ENCODE measurements around the gene MYOD1.

MYOD1 gene

DNA sequence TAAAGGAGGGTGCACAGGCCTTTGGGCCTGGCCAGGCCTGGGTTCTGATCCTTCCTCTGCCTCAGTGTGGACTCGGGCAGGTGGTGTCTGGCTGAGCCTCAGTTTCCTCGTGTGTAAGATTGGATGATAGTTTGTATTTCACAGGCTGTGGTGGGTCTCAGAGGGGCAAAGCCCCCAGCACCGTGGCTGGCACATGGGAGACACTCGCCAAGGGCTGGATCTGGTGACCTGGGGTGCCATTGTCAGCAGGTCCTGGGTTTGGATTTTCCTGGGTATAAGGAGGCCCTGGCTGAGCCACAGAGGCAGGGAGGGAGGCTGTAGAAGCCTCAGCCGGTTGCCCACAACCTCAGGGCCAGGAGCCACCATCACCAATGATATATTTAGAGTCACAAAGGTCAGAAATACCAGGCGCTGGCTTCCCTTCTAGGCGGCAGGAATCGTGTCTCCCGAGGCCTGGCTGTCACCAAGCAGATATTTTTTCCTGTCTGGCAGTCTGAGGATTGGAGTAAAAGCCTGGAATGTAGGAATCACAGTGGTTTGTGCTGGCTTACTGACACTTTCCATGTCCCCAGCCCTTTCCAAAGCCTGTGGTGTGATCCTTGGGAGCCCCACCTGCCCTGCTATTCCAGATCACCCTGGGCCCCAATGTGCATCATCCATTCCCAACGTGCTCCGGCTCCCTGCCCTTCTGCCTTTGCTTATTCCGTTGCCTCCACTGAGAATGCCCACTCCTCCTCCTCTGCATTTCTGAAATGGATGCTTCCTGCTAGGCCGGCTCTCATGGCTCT, 30.8 kb downstream of the MYOD1 start:
- DNase-seq (ENCODE audit: low read depth, low spot score): no peak

DNA sequence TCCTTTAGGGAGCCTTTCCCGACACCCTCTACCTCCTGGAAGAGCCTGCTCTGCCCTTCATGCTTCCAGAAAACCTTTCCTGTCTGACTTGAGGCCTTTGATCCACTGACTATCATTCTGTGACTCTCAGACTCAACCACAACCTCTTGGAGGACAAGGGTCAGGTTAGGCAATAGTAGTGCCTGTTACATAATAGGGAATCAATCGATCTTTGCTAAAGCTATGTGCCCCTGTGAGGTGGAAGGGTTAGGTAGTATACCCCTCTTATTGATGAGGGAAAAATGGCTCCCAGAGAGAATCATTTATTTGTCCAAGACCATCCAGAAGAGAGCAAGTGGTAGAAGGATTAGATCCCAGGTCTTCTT, 31.4 kb downstream of the MYOD1 start:
- no peak for DNase-seq (ENCODE audit: low read depth, low spot score)

DNA sequence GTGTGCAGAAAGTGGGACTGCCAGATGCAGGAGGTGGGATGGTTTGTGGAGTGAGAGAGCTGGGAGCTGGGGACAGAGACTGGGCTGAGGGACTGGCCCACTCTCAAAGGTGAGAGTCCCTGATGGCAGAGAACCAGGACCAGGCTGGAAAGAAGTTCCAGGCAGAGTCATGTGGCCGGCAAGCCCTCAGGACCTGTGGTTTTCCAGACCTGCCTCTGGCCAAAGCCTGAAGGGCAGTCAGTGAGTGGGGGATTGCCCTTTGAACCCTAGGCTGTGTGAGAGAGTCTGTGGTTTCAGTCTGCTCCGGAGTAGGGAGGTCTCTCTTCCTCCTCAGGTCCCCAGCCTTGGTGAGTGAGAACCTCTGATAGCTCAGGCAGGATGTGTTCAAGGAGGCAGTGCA, 32.2 kb downstream of the MYOD1 start:
- DNase-seq (ENCODE audit: low read depth, low spot score): no peak

DNA sequence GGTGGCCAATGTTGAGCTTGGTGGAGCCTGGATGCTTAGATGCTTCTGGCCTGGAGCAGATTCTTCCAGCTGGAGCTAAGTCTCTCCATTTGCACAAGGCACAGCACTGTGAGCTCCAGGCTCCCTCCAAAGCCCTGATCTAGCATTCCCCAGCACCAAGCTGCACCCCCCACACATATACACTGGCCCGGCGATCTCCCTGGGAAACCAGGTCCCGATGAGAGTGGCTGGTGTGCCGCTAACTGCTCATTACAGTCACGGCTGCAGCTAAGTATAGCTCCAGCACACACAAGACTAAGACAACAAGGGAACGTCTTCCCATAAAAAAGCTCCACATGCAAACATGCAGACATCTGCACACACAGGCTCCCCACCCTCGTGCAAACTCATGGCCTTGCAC, 32.8 kb downstream of the MYOD1 start:
- DNase-seq (ENCODE audit: low read depth, low spot score): no peak

DNA sequence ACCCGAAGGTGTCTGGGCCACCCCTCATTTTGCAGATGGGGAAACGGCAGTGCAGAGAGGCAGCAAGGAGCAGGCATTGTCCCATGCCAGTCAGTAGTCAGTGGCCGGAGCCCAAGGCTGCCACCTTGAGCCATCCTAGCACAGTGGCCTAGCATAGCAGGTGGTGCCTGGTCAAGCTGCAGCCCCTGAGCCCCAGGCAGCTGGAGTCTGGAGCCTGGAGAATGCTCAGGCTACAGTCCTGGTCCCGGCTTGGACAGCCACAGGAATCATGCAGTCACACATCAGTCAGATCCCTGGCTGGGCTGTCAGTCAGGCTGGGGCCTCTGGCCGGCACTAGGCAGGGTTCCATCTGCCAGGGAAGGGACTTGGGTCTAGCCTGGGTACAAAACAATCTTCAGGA, 33.8 kb downstream of the MYOD1 start:
- no peak for DNase-seq (ENCODE audit: low read depth, low spot score)

DNA sequence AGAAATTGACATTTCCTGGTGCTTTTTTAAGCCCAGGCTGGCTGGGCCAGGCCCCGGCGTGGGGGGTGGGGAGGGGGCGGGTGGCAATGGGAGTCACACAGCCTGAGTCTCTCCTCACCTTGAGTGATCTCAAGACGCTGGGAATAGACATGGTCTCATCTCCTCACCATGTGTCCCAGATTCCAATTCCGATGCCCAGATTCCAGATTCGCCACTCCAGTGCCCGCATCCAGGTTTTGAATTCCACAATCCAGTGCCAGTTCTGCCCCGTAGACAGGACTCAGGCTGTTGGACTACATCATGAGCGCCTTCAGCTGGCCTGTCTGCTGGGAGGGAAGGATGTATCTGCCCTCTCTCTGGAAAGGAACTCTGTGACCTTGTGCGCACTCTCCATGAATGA, 34.3 kb downstream of the MYOD1 start:
- no peak for DNase-seq (ENCODE audit: low read depth, low spot score)

DNA sequence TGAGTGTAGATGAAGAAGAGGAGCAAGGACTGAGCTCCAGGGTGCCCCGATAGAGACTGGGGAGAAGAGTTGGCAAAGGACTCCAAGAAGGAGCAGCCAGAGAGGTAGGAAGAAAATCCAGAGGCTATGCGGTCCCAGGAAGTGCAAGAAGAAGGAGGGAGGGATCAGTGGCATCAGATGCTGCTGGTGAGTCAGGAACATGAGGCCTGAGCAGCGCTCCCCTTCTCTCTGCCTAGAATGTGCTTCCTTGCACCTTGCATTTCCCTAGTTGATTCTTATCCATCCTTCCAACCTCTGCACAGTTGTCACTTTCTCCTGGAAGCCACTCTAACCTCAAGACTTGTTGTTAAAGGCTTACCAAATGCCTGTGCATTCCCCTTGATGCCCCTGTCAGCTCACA, 36.5 kb downstream of the MYOD1 start:
- DNase-seq (ENCODE audit: low read depth, low spot score): no peak

DNA sequence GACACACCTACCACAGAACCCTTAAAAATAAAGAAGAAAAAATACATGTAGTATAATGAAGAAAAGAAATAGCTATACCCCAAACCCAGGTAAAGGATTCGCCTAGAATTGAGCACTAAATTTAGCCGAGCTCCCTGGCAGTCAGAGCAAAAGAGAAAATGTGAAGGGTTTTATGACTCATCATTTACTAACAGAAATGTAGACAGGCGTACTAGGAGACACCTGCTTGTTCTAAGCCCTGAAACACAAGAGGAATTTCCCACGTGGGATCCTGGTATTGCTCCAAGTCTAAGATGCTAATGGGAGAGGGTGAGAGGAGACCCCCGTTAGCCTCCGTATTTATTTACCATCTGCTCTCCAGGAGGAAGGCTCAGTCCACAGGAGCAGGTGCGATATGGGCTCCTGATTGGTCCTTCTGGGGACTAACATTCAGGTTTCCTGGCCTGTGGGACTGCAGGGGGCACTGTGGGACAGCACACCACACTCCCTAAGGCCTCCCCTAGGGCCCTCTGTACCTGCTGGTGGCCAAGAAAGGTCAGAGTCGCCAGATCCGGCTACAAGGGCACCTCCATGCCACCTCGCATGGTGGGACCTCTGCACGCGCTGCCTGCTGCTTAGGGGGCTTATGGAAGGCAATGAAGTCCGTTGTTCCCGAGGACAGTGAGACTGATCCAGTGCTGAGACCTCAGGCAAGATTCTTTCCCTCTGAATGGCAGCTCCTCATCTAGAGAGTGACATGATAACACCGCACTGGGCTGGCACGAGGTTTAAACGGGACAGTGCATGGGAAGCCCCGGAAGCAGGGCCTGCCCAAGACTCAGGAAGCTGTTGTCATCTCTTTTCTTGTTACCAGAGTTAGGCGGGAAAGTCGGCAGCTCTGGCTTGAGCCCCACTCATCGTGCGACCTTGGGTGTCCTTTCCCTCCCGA, 41.0 kb downstream of the MYOD1 start:
- peak; percentile 57 for DNase-seq (ENCODE audit: low read depth, low spot score)

DNA sequence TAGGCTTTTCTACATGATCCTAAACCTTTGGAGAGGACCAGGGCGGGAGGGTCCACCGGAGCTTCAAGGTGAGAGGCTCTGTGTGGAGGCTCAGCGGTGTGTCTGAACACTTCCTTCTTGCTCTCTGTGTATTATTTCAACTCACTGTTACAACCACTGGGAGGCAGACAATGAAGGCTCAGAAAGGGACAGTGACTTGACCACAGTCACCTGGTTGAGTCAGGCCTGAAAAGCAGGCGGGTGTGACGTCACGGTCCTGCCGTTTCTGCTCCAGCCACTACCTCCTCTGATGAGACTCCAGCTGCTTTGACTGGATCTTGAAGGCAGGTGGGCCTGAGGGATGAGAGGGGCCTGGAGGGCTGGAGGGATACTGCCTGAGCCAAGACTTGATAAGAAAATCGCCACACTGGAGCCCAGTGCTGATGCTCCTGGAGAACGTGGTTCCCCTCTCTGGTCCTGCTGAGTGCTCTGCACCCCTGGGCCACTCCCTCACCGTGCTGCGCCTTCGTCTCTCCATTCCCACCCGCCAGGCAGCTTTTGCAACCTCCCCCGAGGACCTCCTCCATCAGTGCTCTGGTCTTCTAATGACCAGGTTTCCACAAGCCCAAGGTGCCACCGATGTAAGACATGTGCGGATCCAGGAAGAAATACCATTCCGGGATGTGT, 43.1 kb downstream of the MYOD1 start:
- no peak for DNase-seq (ENCODE audit: low read depth, low spot score)

DNA sequence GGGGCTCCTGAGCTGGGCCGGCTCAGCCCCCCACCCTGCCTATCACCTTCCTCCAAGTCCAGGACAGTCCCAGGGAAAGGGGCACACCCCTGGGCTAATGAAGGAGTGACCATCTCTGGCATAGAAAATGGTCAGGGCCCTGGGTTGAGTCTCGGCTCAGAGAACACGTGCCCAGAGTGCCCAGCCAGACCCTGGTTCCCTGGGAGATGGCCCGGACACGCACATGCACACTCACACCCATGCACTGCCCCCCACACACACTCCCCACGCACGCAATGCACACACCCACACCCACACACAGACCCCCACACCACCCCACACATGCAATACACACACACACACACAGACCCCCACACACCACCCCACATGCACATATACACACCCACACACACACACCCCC, 43.9 kb downstream of the MYOD1 start:
- DNase-seq (ENCODE audit: low read depth, low spot score): no peak

DNA sequence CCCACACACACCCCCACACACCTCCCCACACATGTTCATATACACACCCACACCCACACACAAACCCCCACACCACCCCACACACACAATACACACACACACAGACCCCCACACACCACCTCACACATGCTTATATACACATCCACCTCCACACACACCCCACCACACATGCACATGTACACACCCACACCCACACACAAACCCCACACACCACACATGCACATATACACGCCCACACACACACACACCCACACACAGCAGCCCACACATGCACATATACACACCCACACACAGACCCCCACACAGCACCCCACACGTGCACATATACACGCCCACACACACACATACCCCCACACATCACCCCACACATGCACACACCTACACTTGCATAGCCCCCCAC, 44.3 kb downstream of the MYOD1 start:
- no peak for DNase-seq (ENCODE audit: low read depth, low spot score)

DNA sequence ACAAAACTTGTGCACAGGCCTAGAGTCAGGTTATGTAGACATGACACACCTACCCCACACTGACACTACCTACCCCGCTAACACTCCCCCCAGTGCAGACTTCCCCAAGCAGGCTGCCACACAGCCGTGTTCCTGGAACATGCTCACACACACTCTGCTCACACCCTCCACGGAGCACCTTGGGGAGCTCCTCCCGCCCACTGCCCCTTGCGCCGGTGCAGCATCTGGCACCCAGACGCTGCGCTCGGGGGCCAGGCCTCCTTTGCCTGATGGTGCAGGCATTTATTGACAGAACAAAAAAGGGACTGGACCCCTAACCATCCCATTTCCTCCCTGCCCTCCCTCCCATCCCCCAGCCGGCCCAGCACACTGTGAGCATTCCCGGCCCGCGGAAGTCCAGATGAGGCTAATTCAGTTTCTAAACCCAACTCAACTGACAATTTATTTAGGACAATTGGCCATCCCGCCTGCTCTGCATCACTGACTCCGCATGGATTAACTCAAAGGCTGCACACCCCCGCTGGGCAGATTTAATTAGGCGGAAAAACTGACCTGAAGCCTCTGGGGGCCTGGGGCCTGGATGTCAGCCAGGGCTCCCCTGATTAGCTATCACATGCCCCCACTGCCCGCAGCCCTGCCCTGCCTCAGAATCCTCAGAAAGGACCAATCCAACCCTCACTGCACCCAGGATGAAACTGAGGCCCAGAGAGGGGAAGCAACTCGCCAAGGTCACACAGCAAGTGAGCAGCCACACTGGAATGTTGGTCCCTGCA, 45.3 kb downstream of the MYOD1 start:
- DNase-seq (ENCODE audit: low read depth, low spot score): no peak

DNA sequence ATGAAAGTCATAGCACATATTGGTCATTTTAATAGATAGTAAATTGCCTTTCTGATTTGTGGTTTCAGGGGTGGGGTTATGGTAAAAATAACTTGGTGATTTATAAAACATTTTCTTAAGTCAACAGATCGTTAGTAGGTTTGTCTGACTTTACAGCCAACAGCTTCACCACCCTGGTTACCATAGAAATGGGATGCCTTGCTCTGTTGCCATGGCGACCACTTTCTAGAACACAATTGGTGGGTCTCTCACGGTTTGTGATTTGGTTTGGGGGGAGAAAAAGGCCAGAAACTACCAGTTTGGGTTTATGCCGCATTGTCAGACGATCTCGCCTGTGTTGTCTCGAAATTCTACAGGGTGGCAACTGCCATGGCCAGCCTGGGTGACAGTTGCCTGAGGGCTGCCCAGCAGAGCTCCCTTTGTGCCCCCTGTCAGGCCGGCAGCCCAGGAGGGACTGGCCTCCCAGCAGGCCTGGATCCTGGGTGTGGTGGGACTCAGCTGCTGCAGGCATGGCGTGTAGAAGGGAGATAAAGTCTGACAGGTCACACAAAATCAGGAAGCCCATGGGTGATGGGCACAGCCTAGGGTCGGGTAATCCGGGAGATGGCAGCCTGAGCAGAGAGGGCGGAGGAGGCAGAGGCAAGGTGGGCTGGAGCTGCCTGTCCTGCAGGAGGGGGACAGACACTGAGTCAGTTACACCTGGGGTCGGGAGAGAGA, 46.1 kb downstream of the MYOD1 start:
- DNase-seq (ENCODE audit: low read depth, low spot score): no peak

DNA sequence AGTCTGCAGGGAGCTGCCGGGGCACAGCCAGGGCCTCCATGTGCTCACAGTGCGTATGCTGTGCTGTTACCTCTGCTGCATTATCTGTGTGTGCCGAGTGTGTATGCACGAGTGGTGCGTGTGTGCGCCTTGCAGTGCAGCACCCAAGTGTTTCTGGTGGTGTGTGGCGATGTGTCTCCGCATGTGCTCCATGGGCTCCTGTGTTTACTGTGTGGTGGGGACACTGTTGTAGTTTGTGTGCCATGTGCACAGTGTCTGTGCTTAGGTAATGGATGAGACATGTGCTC, 46.6 kb downstream of the MYOD1 start:
- DNase-seq (ENCODE audit: low read depth, low spot score): no peak

DNA sequence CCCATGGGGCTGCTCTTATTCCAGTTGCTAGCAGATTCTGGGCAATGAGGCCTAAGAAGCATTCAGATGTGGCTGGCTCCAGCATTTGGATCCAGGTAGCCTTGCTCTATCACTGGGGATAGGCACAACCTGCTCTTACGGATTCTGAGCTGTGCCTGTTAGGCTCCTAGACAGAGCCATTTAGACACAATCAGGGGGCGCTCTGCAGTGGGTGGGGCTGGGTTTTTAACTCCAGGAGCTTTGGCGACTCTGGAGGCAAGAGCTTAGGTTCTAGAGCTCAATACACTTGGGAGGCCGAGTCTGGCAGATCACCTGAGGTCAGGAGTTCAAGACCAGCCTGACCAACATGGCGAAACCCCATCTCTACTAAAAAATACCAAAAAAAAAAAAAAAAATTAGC, 47.2 kb downstream of the MYOD1 start:
- no peak for DNase-seq (ENCODE audit: low read depth, low spot score)

DNA sequence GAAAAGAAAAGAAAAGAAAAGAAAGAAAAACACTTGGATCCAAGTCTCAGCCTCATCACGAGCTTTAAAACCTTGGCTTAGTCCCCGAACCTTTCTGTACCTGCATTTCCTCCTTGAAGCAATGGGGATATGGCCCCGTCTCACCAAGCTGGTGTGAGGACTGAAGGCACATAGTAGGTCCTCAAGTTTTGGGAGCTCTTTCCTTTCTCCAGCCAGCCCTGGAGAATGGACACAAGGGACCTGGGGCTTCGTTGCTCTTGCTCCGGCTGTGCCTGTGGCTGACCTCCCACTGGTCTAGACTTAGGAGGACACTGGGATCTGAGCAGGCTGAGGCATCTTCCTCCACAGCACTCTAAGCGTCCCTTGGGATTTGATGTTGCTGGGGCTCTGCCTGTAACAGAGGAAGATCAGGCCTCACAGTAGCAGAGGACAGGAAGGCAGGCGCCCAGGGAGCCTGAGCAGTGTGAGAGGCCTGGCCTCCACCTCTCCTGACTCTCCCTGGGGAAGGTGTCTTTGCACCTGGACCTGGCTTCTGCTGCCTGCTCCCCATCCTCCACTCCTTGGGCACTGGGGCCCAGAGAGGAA, 48.0 kb downstream of the MYOD1 start:
- DNase-seq (ENCODE audit: low read depth, low spot score): no peak

DNA sequence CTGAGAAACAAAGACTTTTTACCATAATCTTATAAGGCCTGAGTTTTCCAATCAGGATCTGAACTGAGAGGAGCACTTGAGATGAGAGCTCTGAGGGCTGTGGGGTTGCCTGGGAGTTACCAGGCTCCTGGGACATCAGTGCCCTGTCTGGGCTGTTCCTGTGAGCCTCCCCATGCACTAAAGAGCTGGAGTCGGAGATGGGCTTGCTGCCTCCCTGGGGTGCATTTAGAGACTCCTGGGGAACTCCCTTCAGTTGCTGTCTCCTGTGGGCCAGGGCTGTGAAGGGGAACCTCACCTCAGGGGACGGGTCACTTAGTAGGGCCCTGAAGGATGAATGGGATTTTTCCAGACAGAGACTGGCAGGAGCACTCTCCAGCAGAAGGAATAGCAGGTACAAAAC, 48.5 kb downstream of the MYOD1 start:
- no peak for DNase-seq (ENCODE audit: low read depth, low spot score)

DNA sequence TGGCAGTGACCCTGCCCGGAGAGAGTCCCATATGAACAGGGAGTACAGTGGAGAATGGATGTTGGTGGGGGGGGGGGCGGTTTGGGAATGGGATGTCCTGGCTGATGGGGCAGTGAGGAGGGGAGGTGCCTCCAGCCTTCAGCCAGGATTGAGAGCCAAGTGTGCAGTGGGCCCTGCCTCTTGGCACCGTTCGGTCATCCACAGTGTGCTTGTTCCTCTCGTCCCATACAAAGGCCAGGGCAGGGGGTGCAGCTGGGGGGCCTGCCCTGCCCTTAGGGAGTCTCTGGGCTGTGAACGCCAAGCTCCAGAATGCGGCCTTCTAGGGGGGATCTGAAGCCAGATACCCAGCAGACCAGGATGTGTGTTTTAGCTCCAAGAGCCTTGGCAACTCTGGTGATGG, 49.2 kb downstream of the MYOD1 start:
- DNase-seq (ENCODE audit: low read depth, low spot score): no peak

DNA sequence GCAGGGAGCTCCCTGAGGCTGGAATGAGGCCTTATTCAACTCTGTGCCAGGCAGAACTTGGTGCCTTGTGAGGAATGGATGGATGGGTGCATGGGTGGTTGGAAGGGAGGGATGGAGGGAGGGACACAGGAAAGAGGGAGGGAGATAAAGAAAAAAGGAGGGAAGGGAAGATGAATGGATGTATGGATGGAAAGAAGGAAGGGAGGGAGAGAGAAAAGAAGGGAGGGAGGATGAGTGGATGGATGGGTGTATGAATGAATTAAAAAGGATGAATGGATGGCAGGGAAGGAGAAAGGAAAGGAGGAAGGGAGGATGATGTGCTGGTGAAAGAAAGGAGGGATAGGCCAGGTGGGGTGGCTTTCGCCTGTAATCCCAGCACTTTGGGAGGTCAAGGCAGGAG, 49.8 kb downstream of the MYOD1 start:
- DNase-seq (ENCODE audit: low read depth, low spot score): no peak

DNA sequence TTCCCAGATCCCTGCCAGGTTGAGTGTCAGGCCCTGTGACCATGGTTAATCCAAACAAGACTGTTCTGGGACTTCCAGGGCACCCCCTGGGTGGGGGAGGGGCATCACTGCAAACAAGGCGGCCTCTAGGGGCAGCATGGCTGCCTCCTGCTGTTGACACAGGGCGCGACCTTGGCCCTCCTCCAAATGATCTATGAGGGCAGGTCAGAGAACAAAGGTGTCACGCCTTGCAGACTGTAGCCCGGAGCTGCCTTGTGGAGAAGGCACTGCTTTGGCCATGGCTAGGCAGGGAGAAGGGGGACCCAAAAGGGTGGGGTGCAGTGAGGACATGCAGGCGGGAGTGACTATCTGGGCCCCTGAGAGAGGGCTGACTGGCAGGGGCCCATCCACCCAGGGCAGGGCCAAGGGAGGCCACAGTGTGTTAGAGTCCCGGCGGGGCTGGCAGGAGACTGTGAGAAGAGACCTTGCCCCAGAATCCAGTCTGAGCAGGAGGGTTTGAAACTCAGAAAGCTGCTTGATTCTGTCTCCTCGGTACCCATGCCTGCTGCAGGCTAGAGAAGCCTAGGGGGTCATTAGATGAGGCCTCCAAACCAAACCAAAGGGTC, 50.8 kb downstream of the MYOD1 start:
- DNase-seq (ENCODE audit: low read depth, low spot score): no peak

DNA sequence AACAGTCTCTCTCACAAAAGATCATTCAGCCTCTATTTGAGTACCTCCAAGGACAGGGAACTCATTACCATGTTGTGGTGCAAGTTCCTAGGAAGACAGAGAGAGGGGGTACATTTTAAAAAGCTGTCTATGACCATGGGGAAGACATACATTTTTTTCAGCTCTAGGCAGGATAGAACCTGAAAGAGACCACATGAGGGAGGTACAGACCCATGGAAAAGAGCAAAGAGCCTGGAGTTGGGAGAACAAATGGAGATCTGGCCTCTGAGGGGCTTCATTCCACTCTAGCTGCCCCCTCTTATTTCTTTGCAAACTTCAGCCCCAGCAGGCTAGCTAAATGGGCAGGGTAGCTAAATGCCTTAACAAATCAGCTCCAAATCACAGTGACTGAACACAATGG, 51.5 kb downstream of the MYOD1 start:
- DNase-seq (ENCODE audit: low read depth, low spot score): no peak
